DND-41 (cell line): Measurements from ENCODE around the gene KLK6.

Experiments
- EZH2 ChIP-seq: IDR thresholded peaks from 3 replicates; pipeline ENCODE4 v1.6.1; 2012; ENCODE audit warnings: borderline replicate concordance, low read depth, mild to moderate bottlenecking, moderate library complexity, low read length, inconsistent platforms; ENCODE audit not compliant: severe bottlenecking
- TF ChIP-seq, protein P1 (sequence below): IDR thresholded peaks from 2 replicates; pipeline ENCODE4 v1.5.1; 2012; ENCODE audit warnings: borderline replicate concordance, low read length, moderate library complexity, mild to moderate bottlenecking; ENCODE audit not compliant: poor library complexity, severe bottlenecking; ENCODE audit errors: extremely low read depth

DNA sequence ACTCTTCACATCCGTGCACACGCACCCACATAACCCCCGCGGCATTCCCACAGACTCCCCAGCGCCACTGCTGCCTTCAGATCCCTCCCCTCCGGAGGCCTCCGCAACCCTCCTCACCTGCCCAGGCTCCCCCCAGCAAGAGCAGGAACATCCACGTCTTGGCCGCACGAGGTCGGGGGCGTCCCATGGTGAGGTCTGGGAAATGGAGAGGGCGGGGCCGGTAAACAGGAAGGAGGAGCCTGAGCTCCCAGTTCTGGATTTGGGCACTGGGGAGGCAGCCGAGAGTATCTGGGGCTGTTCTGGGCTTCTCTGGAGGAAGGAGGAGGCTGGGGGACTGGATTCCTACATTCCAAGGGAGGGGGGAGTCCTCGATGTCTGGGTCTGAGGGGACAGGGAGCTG, 31.6 kb upstream of the KLK6 start:
- TF ChIP-seq, protein P1, sequence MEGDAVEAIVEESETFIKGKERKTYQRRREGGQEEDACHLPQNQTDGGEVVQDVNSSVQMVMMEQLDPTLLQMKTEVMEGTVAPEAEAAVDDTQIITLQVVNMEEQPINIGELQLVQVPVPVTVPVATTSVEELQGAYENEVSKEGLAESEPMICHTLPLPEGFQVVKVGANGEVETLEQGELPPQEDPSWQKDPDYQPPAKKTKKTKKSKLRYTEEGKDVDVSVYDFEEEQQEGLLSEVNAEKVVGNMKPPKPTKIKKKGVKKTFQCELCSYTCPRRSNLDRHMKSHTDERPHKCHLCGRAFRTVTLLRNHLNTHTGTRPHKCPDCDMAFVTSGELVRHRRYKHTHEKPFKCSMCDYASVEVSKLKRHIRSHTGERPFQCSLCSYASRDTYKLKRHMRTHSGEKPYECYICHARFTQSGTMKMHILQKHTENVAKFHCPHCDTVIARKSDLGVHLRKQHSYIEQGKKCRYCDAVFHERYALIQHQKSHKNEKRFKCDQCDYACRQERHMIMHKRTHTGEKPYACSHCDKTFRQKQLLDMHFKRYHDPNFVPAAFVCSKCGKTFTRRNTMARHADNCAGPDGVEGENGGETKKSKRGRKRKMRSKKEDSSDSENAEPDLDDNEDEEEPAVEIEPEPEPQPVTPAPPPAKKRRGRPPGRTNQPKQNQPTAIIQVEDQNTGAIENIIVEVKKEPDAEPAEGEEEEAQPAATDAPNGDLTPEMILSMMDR, result no peak
- no peak for TF ChIP-seq EZH2
